HepG2 (cell line): ENCODE measurements around the gene FGD3. TPM values are rescaled to one million over a fixed set of nuclear protein-coding genes. Genes with fewer than 3 reads are reported as not detected.

Experiments used
- ATAC-seq: fragments of 200-7000 bp; cut with Tn5 transposase; 3 replicates; pipeline ENCODE4 v1.9.1; 2020; ENCODE audit warnings: mild to moderate bottlenecking, moderate library complexity
- BruUV-seq: library from RNA; stranded (reverse); fragments of 400-500 nt; replicated peaks from 2 replicates; lab custom pipeline; 2021; lab: Mats Ljungman, UMichigan
- CTCF ChIA-PET: fragments of 300-600 bp; formaldehyde crosslinking; extraction: SDS; loops from one replicate; lab custom pipeline; 2021; ENCODE audit warnings: low total read pairs, inconsistent platforms, low intra/inter-chr PET ratio; lab: Yijun Ruan, JAX
- POLR2A ChIA-PET: fragments of 350-600 bp; sonication (Branson Sonifier 250); formaldehyde crosslinking; loops from one replicate; lab custom pipeline; 2020; ENCODE audit warnings: antibody characterized with exemption, inconsistent platforms; lab: Yijun Ruan, JAX
- DNase-seq: peaks from one replicate; pipeline ENCODE4 v3.0.0-alpha.2; 2015; ENCODE audit warnings: low spot score
- FAIRE-seq: peaks from 3 replicates; lab custom pipeline; 2011; peaks lifted over from hg19 to GRCh38; lab: Jason Lieb, UNC
- H2AFZ ChIP-seq: one replicate; pipeline ENCODE4 v1.6.1; 2011; ENCODE audit warnings: low read length, inconsistent platforms
- H3K27ac ChIP-seq: fragments of 300-600 bp; 3 replicates; pipeline ENCODE4 v1.8.0; 2011; ENCODE audit warnings: mixed run types, mild to moderate bottlenecking, mixed read lengths, low read length, inconsistent platforms; ENCODE audit not compliant: insufficient read depth; ENCODE audit errors: extremely low read length
- H3K27me3 ChIP-seq, 2 experiments: fragments of 200-600 bp in 1 of 2; 2 replicates in 1 of 2; 3 replicates in 1 of 2; pipeline versions ENCODE4 v1.6.0 to v1.8.0; 2011; ENCODE audit warnings: low read length in 2 of 2, mild to moderate bottlenecking in 2 of 2, moderate library complexity in 2 of 2, inconsistent platforms in 1 of 2; ENCODE audit not compliant: insufficient read depth in 2 of 2, control insufficient read depth in 1 of 2
- H3K36me3 ChIP-seq, 2 experiments: fragments of 200-600 bp in 1 of 2; replicated peaks in 1 of 2; 2 replicates in 1 of 2; 3 replicates in 1 of 2; pipeline versions ENCODE4 v1.5.1 to v1.8.0; 2011; ENCODE audit warnings: low read length in 2 of 2, inconsistent platforms in 1 of 2; ENCODE audit not compliant: insufficient read depth in 2 of 2, control insufficient read depth in 1 of 2
- H3K4me1 ChIP-seq: 2 replicates; pipeline ENCODE4 v1.5.1; 2012; ENCODE audit warnings: low read length, inconsistent platforms; ENCODE audit not compliant: insufficient read depth
- H3K4me2 ChIP-seq: 2 replicates; pipeline ENCODE4 v1.6.0; 2011; ENCODE audit warnings: low read depth, low read length, inconsistent platforms
- H3K4me3 ChIP-seq, 3 experiments: fragments of 200-600 bp in 1 of 3; sonication (generic), shearing (Covaris generic) in 1 of 3; replicated peaks in 1 of 3; 2 replicates each; pipeline ENCODE4 v1.5.1; 2011 to 2016; ENCODE audit warnings: low read length in 3 of 3, inconsistent platforms in 2 of 3, low read depth in 2 of 3, mild to moderate bottlenecking in 2 of 3, control low read depth in 1 of 3, mixed read lengths in 1 of 3; ENCODE audit not compliant: insufficient read depth in 1 of 3
- H3K79me2 ChIP-seq: one replicate; pipeline ENCODE4 v1.6.1; 2011; ENCODE audit warnings: low read length, inconsistent platforms; ENCODE audit not compliant: insufficient read depth
- H3K9ac ChIP-seq: 2 replicates; pipeline ENCODE4 v1.6.0; 2011; ENCODE audit warnings: mild to moderate bottlenecking, low read depth, low read length, inconsistent platforms; ENCODE audit not compliant: insufficient read depth
- H3K9me3 ChIP-seq: 2 replicates; pipeline ENCODE4 v1.5.1; 2012; ENCODE audit warnings: mild to moderate bottlenecking, low read length
- H4K20me1 ChIP-seq: 2 replicates; pipeline ENCODE4 v1.6.0; 2011; ENCODE audit warnings: inconsistent platforms, mild to moderate bottlenecking, low read length, moderate library complexity; ENCODE audit not compliant: insufficient read depth
- CEBPB ChIP-seq: IDR thresholded peaks from 2 replicates; pipeline ENCODE4 v1.6.1; 2011; ENCODE audit warnings: low read depth, low read length, improper control_type of control experiment, borderline replicate concordance
- FOXA3 ChIP-seq: IDR thresholded peaks from 2 replicates; pipeline ENCODE4 v1.6.1; 2016; ENCODE audit warnings: missing genetic modification reagents, missing compliant biosample characterization
- FOXP1 ChIP-seq, 2 experiments: fragments of 450-650 bp in 1 of 2; IDR thresholded peaks; 2 replicates each; pipeline ENCODE4 v1.6.1; 2017 to 2018; ENCODE audit warnings: antibody characterized with exemption in 1 of 2
- GFI1 ChIP-seq: sonication (generic); formaldehyde crosslinking; IDR thresholded peaks from 2 replicates; pipeline ENCODE4 v1.5.0; 2020; ENCODE audit warnings: missing genetic modification reagents, mild to moderate bottlenecking, borderline replicate concordance
- GTF3A ChIP-seq: sonication (generic); formaldehyde crosslinking; conservative IDR thresholded peaks from 2 replicates; pipeline ENCODE4 v1.4.0; 2020; ENCODE audit warnings: mild to moderate bottlenecking, missing genetic modification reagents
- HHEX ChIP-seq: IDR thresholded peaks from 2 replicates; pipeline ENCODE4 v1.6.1; 2016; ENCODE audit warnings: control low read depth
- JUNB ChIP-seq: sonication (generic); formaldehyde crosslinking; IDR thresholded peaks from 2 replicates; pipeline ENCODE4 v1.8.0; 2022; ENCODE audit warnings: missing genetic modification reagents, mild to moderate bottlenecking, borderline replicate concordance
- MAZ ChIP-seq, 2 experiments: sonication (generic) in 1 of 2; formaldehyde crosslinking in 1 of 2; IDR thresholded peaks; 2 replicates each; pipeline versions ENCODE4 v1.5.0 to v1.6.1; 2012 to 2020; ENCODE audit warnings: low read depth in 2 of 2, mild to moderate bottlenecking in 2 of 2, borderline replicate concordance in 1 of 2, improper control_type of control experiment in 1 of 2, low read length in 1 of 2, missing genetic modification reagents in 1 of 2, moderate library complexity in 1 of 2
- SOX13 ChIP-seq, 3 experiments: fragments of 450-650 bp in 1 of 3; sonication (generic) in 1 of 3; formaldehyde crosslinking in 1 of 3; IDR thresholded peaks in 2 of 3; conservative IDR thresholded peaks in 1 of 3; 2 replicates each; pipeline versions ENCODE4 v1.5.0 to v1.6.1; 2016 to 2020; ENCODE audit warnings: antibody characterized with exemption in 1 of 3, mild to moderate bottlenecking in 1 of 3, missing compliant biosample characterization in 1 of 3, missing genetic modification reagents in 1 of 3, moderate library complexity in 1 of 3
- WGBS: methylation state at CpG from one replicate; pipeline ENCODE4 v1.1.6; 2017; ENCODE audit warnings: low lambda C conversion rate; 5-methylcytosine and 5-hydroxymethylcytosine counted together
- in situ Hi-C: cut with HindIII; loops from 2 replicates; pipeline ENCODE4 v1.10.0; 2017; ENCODE audit warnings: low pct_unique_long_range_greater_than_20kb; ENCODE audit not compliant: extremely low pct_ligation_motif_present
- intact Hi-C: fragments of 100-400 bp; cut with micrococcal nuclease; formaldehyde crosslinking; loops from one replicate; pipeline ENCODE4 v1.10.0; 2022; ENCODE audit not compliant: unreplicated experiment
- polyA plus RNA-seq, 8 experiments: library from polyadenylated mRNA; depleted of rRNA in 3 of 8; stranded (reverse) in 7 of 8; unstranded in 1 of 8; fragments of >200 nt; fragmentation: Illumina TruSeq in 4 of 8; extraction: Trizol in 4 of 8; gene quantifications; 2 replicates each; pipeline versions ENCODE4 v1.2.1 to v1.2.3, GENCODE V29; 2011 to 2016; ENCODE audit warnings: low read depth in 4 of 8, missing spikeins in 1 of 8, mixed read lengths in 1 of 8; ENCODE audit not compliant: insufficient read depth in 1 of 8
- total RNA-seq, 5 experiments: library from RNA; depleted of rRNA; stranded (reverse); fragments of >200 nt; fragmentation: Illumina TruSeq; extraction: Trizol; gene quantifications; 2 replicates each; pipeline ENCODE4 v1.2.3, GENCODE V29; 2016; ENCODE audit warnings: low read depth in 1 of 5
- TF ChIP-seq, protein P1 (sequence below), 2 experiments: fragments of 450-650 bp in 1 of 2; sonication (generic) in 1 of 2; formaldehyde crosslinking in 1 of 2; IDR thresholded peaks; 2 replicates each; pipeline versions ENCODE4 v1.6.1 to v1.8.0; 2016 to 2022; ENCODE audit warnings: antibody characterized with exemption in 1 of 2, mild to moderate bottlenecking in 1 of 2, missing genetic modification reagents in 1 of 2

The FGD3 gene
- total and polyA plus RNA-seq, 2 of the 13 experiments (the other 11 are each of a cell fraction or from before 2014, with no cell fraction given): 0.53 to 1.1 TPM

DNA sequence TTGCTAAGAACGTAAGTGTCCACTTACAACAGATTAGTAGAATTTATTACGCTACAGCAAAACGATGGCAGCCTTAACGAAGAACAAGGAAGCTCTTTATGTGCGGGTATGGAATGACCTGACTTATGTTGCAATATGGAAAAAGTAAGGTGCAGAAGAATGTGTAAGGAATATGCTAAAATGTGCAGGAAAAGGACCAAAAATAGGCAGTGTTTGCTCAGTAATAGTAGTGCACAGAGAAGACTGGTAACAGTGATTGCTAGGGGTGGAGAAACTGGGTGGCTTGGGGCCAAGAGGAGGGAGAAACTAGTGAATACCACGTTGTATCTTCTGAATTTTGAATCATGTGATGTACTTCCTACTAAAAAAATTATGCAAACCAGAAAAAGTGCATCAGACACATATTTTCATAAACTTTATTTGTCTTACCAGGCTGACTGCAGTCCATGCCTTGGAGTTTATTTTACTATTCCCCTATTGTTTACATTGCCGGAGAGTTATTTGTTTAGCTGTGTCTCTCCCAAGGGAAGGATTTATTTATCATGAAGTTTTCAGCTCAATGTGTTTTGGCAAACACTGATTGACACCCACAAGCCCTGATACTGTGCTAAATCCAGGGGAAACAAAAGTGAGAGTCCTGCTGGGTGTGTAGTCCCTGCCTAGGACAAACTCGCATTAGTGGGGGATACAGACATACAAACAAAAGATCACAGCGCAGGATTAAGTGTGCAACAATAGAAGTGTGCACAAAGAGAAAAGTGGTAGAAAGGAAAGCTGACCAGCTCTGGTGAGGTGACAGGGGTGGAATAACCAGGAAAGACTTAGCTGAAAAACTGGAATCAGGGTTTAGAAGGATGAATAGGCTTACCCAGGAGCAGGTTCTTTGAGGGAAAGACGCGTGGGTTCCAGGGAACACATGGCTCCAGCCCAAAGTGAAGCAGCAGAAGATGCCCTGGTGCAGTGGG lies 35.5 kb upstream of the FGD3 start:
- Histone ChIP-seq H3K9me3 (no peaks in the 10 kb centered on the region), H3K27ac (no peak overlapping the region), H3K27me3 (peaks cover 1 to 25% of the 10 kb centered on the region in 2 experiments; a peak in 3 of 5 replicates), H3K4me2 (no peak overlapping the region), H4K20me1 (no peaks in the 10 kb centered on the region), H3K4me3 (no peak overlapping the region), H3K9ac (no peak overlapping the region), H3K79me2 (no peaks in the 10 kb centered on the region), H3K36me3 (no peaks in the 10 kb centered on the region), H2AFZ (no peak overlapping the region), H3K4me1 (peaks cover 12% of the 10 kb centered on the region)
- no peak for TF ChIP-seq MAZ (IDR thresholded peaks at IDR 0.05; ENCODE audit: borderline replicate concordance, low read depth, low read length)
- TF ChIP-seq MAZ (CRISPR knock-in tag; IDR thresholded peaks at IDR 0.05; ENCODE audit: low read depth): no peak
- TF ChIP-seq GTF3A (CRISPR knock-in tag): no peak
- 0 out of 2 replicates have a peak, but pooled peaks have one; percentile 29 for TF ChIP-seq HHEX (CRISPR knock-in tag)
- TF ChIP-seq JUNB (CRISPR knock-in tag): no peak
- TF ChIP-seq FOXA3 (CRISPR knock-in tag): peak; percentile 23; the same call in 1 of the 2 replicates
- TF ChIP-seq SOX13 (IDR thresholded peaks at IDR 0.05): no peak
- 0 out of 4 replicates have a peak, but pooled peaks of 1 of the 2 experiments have one; percentile 9 for TF ChIP-seq SOX13 (CRISPR knock-in tag; conservative IDR thresholded peaks at IDR 0.05 in 1 of 2, IDR thresholded peaks at IDR 0.05 in 1 of 2)
- TF ChIP-seq, protein P1, sequence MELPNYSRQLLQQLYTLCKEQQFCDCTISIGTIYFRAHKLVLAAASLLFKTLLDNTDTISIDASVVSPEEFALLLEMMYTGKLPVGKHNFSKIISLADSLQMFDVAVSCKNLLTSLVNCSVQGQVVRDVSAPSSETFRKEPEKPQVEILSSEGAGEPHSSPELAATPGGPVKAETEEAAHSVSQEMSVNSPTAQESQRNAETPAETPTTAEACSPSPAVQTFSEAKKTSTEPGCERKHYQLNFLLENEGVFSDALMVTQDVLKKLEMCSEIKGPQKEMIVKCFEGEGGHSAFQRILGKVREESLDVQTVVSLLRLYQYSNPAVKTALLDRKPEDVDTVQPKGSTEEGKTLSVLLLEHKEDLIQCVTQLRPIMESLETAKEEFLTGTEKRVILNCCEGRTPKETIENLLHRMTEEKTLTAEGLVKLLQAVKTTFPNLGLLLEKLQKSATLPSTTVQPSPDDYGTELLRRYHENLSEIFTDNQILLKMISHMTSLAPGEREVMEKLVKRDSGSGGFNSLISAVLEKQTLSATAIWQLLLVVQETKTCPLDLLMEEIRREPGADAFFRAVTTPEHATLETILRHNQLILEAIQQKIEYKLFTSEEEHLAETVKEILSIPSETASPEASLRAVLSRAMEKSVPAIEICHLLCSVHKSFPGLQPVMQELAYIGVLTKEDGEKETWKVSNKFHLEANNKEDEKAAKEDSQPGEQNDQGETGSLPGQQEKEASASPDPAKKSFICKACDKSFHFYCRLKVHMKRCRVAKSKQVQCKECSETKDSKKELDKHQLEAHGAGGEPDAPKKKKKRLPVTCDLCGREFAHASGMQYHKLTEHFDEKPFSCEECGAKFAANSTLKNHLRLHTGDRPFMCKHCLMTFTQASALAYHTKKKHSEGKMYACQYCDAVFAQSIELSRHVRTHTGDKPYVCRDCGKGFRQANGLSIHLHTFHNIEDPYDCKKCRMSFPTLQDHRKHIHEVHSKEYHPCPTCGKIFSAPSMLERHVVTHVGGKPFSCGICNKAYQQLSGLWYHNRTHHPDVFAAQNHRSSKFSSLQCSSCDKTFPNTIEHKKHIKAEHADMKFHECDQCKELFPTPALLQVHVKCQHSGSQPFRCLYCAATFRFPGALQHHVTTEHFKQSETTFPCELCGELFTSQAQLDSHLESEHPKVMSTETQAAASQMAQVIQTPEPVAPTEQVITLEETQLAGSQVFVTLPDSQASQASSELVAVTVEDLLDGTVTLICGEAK (IDR thresholded peaks at IDR 0.05): no peak
- TF ChIP-seq, protein P1 (CRISPR knock-in tag; IDR thresholded peaks at IDR 0.05): no peak
- TF ChIP-seq GFI1 (CRISPR knock-in tag): 0 out of 2 replicates have a peak, but pooled peaks have one; percentile 28
- TF ChIP-seq FOXP1 (IDR thresholded peaks at IDR 0.05): no peak
- peak; percentile 12; the same call in 1 of the 2 replicates for TF ChIP-seq FOXP1 (CRISPR knock-in tag; IDR thresholded peaks at IDR 0.05)
- TF ChIP-seq CEBPB: 0 out of 2 replicates have a peak, but pooled peaks have one; percentile 29
- no TSS peak for BruUV-seq
- peak; percentile 7 for DNase-seq
- WGBS: 15% methylated on average over 11 of the region's 11 CpGs
- FAIRE-seq: no peak
- ATAC-seq: no peak; the same call in 2 of the 3 replicates
- intact Hi-C loops: no loop called here
- ChIA-PET CTCF (no interaction called here), POLR2A (no interaction called here)
- in situ Hi-C loops: no loop called here
